Diencephalon (tissue), 1 donor: ENCODE measurements around the gene PLEKHO1. TPM values are rescaled to one million over a fixed set of nuclear protein-coding genes. Genes with fewer than 3 reads are reported as not detected.

Source experiments
- total RNA-seq: library from RNA; depleted of rRNA; stranded (reverse); fragments of >200 nt; gene quantifications from one replicate; pipeline ENCODE4 v1.2.3, GENCODE V29; 2014

The PLEKHO1 gene
- total RNA-seq = 39.9 TPM

DNA sequence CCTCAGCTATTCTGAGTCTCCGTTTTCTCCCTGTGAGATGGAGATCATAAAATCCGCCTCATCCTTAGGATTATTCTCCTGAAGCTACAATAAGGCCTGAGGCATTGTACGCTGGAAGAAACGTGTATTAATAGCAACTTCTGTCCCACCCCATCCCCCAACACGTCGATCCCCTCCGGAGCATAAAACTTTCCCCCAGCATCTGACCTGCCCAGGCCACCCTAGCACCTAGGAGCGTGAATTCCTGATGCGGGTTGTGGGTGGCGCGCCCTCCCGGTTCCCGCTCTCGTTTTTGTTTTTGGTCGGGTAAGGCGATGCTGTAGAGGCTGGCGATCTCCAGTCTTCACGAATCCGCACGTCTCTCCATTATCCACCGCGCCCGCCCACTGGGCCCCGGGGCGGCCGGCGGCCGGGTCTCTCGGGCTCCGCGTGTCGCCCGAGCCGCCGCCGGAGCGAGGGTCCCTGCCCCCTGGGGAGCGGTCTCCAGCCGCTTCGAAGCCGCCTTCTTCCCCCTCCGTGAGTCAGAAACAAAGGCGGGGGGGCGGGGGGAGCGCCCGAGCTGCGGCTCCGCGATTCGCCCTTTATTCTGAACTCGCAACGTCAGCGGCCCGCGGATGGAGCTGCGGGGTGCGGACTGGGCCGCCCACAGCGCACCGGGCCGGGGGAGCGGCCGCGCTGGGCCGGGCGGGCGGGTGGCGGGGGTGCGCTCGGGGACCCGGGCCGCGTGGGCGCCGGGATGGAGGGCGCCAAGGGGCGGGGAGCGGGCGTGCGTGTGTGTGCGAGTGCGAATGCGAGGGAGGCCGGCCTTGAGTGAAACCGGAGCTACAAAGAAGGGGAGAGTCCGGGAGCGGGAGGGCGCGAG lies at the start of gene PLEKHO1:
PLEKHO1 (plus strand) TSS at position 646 of the 862 bp plus-strand sequence. CDS start 342 bp downstream, outside the sequence.

Other genes with a start within 250 kb of the PLEKHO1 start
- gene SV2A, start 232.1 kb upstream of the PLEKHO1 start, total RNA-seq = 183 TPM
- gene SF3B4, start 222.1 kb upstream of the PLEKHO1 start, total RNA-seq = 10.4 TPM
- 6.2 TPM for gene MTMR11, start 213.0 kb upstream of the PLEKHO1 start, total RNA-seq
- 9.9 TPM for gene OTUD7B, start 139.2 kb upstream of the PLEKHO1 start, total RNA-seq
- 79.4 TPM for gene VPS45, start 82.1 kb upstream of the PLEKHO1 start, total RNA-seq
- gene ANP32E, start 86.2 kb downstream of the PLEKHO1 start, total RNA-seq = 40.8 TPM
- 1.8 TPM for gene CA14, start 107.9 kb downstream of the PLEKHO1 start, total RNA-seq
- 72.9 TPM for gene APH1A, start 119.1 kb downstream of the PLEKHO1 start, total RNA-seq
- 21.5 TPM for gene C1orf54, start 122.9 kb downstream of the PLEKHO1 start, total RNA-seq
- 6.5 TPM for gene CIART, start 132.6 kb downstream of the PLEKHO1 start, total RNA-seq
- 61.6 TPM for gene MRPS21, start 143.9 kb downstream of the PLEKHO1 start, total RNA-seq
- gene PRPF3, start 171.6 kb downstream of the PLEKHO1 start, total RNA-seq = 45.2 TPM
- gene RPRD2, start 214.2 kb downstream of the PLEKHO1 start, total RNA-seq = 18.9 TPM